GM12873 (cell line): Measurements from ENCODE around the gene CMTM1.

ENCODE experiments used
- TF ChIP-seq, protein P1 (sequence below): IDR thresholded peaks from 2 replicates; pipeline ENCODE4 v1.5.1; 2012; ENCODE audit warnings: low read depth, mild to moderate bottlenecking, moderate library complexity, low read length, control low read depth; ENCODE audit not compliant: insufficient read depth; ENCODE audit errors: missing control alignments

The CMTM1 gene

DNA sequence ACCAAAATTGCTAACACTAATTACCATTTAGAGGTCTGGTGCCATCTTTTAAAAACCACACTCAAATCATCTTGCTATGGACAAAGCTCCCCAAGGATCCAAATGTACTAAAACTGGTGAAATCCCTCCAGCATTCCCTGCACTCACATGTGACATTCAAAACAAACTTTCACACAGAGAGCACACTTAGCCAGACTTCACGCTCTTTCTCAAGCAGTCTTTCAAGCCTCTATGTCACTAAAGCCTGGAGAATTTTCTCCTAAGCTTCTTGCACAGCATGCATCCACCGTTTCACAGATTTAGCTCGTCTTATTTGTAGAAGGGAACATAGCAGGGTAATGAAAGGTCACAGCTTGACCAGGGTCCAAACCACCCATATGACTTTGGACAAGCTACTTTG lies 57.5 kb downstream of the CMTM1 start:
- TF ChIP-seq, protein P1, sequence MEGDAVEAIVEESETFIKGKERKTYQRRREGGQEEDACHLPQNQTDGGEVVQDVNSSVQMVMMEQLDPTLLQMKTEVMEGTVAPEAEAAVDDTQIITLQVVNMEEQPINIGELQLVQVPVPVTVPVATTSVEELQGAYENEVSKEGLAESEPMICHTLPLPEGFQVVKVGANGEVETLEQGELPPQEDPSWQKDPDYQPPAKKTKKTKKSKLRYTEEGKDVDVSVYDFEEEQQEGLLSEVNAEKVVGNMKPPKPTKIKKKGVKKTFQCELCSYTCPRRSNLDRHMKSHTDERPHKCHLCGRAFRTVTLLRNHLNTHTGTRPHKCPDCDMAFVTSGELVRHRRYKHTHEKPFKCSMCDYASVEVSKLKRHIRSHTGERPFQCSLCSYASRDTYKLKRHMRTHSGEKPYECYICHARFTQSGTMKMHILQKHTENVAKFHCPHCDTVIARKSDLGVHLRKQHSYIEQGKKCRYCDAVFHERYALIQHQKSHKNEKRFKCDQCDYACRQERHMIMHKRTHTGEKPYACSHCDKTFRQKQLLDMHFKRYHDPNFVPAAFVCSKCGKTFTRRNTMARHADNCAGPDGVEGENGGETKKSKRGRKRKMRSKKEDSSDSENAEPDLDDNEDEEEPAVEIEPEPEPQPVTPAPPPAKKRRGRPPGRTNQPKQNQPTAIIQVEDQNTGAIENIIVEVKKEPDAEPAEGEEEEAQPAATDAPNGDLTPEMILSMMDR: no peak
